GM18951 (cell line): ENCODE measurements around the gene WRNIP1.

Experiments used
- POLR2A ChIP-seq: IDR thresholded peaks from 4 replicates; pipeline ENCODE4 v1.6.1; 2011; ENCODE audit warnings: mild to moderate bottlenecking; ENCODE audit not compliant: insufficient read length, insufficient read depth; ENCODE audit errors: extremely low read depth
- in situ Hi-C: fragments of 300-500 bp; cut with MboI; formaldehyde crosslinking; loops from one replicate; pipeline ENCODE4 v1.12.0; 2022; ENCODE audit warnings: low sequenced_read_pairs, mixed read lengths, inconsistent platforms; ENCODE audit not compliant: unreplicated experiment

WRNIP1 gene

GRCh38 chr6:2802521-2803060 lies 37.4 kb downstream of the WRNIP1 start:
- TF ChIP-seq POLR2A = no peak
- in situ Hi-C loops = no loop called here

DNA sequence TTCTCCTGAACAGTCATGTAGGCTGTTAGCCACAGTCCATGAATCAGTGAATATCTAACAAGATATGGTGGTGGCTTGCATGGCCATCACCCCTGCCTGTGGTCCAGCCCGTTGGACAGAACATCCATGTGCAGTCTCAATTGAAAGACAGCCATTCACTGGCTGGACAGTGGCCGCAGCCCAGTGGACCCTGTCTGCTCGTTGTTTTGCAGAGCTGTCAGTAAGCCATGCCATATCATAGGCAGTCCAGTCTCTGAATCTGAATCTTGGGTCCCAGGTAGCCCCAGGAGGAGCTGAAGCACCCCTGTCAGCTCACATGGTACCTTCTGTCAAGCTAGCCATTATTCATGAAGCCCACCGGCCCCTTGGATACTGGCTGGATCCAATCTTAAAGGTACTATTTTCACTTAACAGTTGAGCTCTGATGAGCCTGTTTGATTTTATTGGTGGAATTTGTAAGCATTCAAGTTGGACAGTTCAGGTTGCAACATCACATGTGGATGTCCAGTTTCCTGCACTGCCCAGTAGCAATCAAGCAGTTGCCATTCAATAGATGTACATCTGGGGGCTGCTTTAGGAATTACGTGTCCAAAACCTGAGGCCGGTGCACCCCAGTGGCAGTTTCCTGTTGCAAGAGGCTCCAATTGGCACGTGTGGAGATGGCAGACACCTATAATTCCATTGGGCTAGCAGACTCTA lies 38.7 kb downstream of the WRNIP1 start:
- in situ Hi-C loops = no loop called here
- TF ChIP-seq POLR2A = no peak

DNA sequence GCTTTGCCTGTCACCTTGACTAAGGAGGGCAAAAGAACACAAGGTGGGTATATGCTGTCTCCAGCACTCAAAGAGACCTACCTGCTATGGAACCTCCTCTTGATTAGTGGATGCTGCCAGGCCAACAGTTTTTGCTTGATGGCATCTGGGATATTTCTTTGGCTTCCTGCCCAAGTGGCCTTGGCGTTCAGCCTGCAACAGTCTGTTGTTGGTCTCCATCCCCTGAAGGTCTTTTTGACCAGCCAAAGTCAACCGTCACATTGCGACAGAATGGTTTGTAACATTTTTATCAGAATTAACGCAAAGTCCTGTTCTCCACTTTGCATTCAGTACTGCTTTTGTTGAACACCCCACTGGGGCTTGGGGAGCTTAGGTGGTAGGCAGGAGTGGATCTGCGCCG lies 39.3 kb downstream of the WRNIP1 start:
- in situ Hi-C loops = no loop called here
- TF ChIP-seq POLR2A = no peak

DNA sequence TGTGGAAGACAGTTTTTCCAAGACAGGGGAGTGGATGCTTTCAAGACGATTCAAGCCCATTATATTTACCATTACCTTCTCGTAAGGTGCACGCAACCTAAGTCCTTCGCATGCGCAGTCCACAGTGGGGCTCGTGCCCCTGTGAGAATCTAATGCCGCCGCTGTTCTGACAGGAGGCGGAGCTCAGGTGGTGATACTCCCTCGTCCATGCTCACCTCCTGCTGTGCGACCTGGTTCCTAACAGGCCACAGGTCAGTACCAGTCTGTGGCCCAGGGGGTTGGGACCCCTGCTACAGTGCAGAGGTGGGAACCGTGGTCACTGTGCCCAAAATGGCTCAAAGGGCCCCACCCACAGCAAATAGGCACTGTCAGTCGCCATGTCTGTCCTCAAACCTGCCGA lies 39.8 kb downstream of the WRNIP1 start:
- no peak for TF ChIP-seq POLR2A
- in situ Hi-C loops = no loop called here

- in situ Hi-C loops = no loop called here
- TF ChIP-seq POLR2A = no peak
These were observed 41.5 kb downstream of the WRNIP1 start for GRCh38 chr6:2806644-2807043.

DNA sequence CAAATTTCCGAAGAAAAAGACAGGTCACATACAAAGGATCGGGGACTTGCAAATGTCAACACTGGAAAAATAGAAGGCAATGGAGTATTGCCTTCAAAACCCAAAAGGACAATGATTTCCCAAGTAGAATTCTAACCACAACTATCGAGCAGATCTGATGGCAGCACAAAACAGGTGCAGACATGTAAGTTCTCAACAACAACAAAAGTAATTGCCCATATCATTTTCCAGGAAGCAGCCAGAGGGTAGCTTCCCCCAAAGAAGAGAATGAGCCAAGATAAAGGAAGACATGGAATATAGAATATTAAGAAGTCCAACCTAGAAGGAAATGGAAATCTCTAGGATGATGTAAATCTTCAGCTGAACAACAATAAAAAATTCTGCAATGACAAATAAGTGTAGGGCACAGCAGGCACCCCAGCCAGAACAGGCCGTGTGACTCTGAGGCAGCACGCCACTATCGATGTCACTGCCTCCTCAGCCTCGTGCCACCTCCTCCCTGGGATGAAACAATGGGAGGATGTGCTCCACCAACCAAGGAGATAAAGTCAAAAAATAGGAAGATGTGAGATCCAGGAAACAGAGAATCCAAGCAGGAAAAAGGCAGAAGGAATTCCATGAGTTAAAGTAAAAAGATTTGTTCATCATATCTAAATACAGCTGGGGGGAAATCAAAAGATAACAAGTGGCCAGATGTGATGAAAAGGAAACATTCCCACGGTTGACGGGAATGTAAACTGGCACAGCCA lies 42.3 kb downstream of the WRNIP1 start:
- in situ Hi-C loops = no loop called here
- no peak for TF ChIP-seq POLR2A

GRCh38 chr6:2809015-2809414 lies 43.8 kb downstream of the WRNIP1 start:
- in situ Hi-C loops = no loop called here
- TF ChIP-seq POLR2A = no peak

DNA sequence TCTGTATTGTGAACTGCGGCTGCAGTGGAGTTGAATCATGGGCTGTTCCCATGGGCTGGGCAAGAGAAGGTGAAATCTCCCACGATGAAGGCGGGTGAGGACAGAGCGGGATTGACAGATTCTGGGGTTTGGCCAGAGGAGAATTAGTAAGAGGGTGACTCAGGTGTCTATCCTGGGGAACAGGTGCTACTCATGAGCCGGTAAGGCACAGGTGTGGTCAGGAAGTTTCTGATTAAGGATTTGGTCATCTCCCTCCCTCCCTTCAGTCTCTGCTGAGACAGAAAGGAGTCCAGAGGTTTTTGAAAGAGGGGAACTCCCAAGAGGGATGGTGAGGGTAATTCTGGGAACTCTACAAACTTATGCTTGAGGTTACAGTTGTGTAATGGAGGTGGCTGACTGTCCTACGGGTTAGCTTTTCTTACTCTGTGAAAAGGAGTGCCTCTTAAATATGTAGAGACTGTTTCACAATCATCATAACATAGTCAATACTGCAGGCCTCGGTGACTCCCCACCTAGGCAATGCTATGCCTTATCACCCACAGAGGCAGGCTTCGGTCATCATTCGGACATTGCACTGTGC lies 45.0 kb downstream of the WRNIP1 start:
- in situ Hi-C loops = no loop called here
- TF ChIP-seq POLR2A = no peak

- no peak for TF ChIP-seq POLR2A
- in situ Hi-C loops = no loop called here
These were observed 47.5 kb downstream of the WRNIP1 start for GRCh38 chr6:2812695-2813094.

GRCh38 chr6:2816158-2816557 lies 51.0 kb downstream of the WRNIP1 start:
- no peak for TF ChIP-seq POLR2A
- in situ Hi-C loops = no loop called here

DNA sequence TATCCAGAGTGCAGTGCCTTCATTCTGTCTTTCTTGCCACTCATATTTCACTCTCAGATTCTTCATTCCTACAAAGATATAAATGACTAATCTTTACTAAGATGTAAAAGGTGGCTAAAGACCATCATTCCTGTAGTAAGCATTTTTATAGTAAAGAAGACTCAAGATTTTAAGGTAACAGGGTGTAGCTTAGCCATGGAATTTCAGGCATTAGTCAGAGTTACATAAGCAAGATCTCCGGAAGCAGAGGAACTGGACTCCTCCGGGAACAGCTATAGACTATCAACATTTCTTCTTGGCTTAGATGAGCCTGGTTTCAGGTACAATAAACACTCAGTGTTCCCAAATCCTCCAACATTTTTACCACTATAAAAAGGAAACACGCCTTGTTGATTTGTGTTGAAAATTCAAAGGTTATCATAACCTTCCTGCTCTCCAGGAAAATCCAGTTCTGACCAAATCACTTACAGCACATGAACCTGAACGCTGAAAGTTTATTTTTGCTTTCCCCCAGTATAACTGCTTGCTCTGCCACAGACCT lies 52.8 kb downstream of the WRNIP1 start:
- in situ Hi-C loops = no loop called here
- TF ChIP-seq POLR2A = no peak

GRCh38 chr6:2818593-2818992 lies 53.4 kb downstream of the WRNIP1 start:
- TF ChIP-seq POLR2A = no peak
- in situ Hi-C loops = no loop called here

GRCh38 chr6:2819115-2819514 lies 53.9 kb downstream of the WRNIP1 start:
- no peak for TF ChIP-seq POLR2A
- in situ Hi-C loops = no loop called here
